H9 (cell line): ENCODE data around the gene CDS2. TPM values are rescaled to one million over a fixed set of nuclear protein-coding genes. Genes with fewer than 3 reads are reported as not detected.

Source experiments
- DNase-seq: peaks from one replicate; pipeline ENCODE4 v3.0.0-alpha.2; 2017
- H2AFZ ChIP-seq: one replicate; pipeline ENCODE4 v1.6.1; 2013; ENCODE audit warnings: mild to moderate bottlenecking, low read length, control low read depth, moderate library complexity
- H2AK5ac ChIP-seq: 2 replicates; pipeline ENCODE4 v1.6.1; 2013; ENCODE audit warnings: low read length, control low read depth, mixed read lengths; ENCODE audit not compliant: insufficient read length
- H2BK120ac ChIP-seq: one replicate; pipeline ENCODE4 v1.6.1; 2013; ENCODE audit warnings: low read depth, mild to moderate bottlenecking, low read length, control low read depth, inconsistent platforms; ENCODE audit not compliant: poor library complexity, severe bottlenecking
- H2BK12ac ChIP-seq: 2 replicates; pipeline ENCODE4 v1.6.1; 2013; ENCODE audit warnings: low read length, control low read depth, mixed read lengths, low read depth; ENCODE audit not compliant: insufficient read length
- H2BK15ac ChIP-seq: 2 replicates; pipeline ENCODE4 v1.6.1; 2013; ENCODE audit warnings: low read depth, low read length, control low read depth
- H2BK20ac ChIP-seq: one replicate; pipeline ENCODE4 v1.6.1; 2013; ENCODE audit warnings: low read depth, mild to moderate bottlenecking, low read length, control low read depth, inconsistent platforms; ENCODE audit not compliant: poor library complexity, severe bottlenecking
- H2BK5ac ChIP-seq: 2 replicates; pipeline ENCODE4 v1.6.1; 2013; ENCODE audit warnings: low read length, control low read depth, mixed read lengths; ENCODE audit not compliant: insufficient read length
- H3K14ac ChIP-seq: 2 replicates; pipeline ENCODE4 v1.6.1; 2013; ENCODE audit warnings: low read length, control low read depth; ENCODE audit not compliant: insufficient read depth
- H3K18ac ChIP-seq: 2 replicates; pipeline ENCODE4 v1.6.1; 2013; ENCODE audit warnings: low read depth, mild to moderate bottlenecking, mixed read lengths, low read length, control low read depth; ENCODE audit not compliant: insufficient read length
- H3K23ac ChIP-seq: 2 replicates; pipeline ENCODE4 v1.6.1; 2013; ENCODE audit warnings: low read length, control low read depth, mixed read lengths, low read depth; ENCODE audit not compliant: insufficient read length
- H3K23me2 ChIP-seq: 2 replicates; pipeline ENCODE4 v1.6.1; 2013; ENCODE audit warnings: low read depth, mild to moderate bottlenecking, mixed read lengths, low read length, control low read depth; ENCODE audit not compliant: insufficient read length, poor library complexity, severe bottlenecking
- H3K27ac ChIP-seq: 2 replicates; pipeline ENCODE4 v1.5.1; 2013; ENCODE audit warnings: low read length, control low read depth, mixed read lengths, low read depth; ENCODE audit not compliant: insufficient read length
- H3K27me3 ChIP-seq: 2 replicates; pipeline ENCODE4 v1.6.1; 2013; ENCODE audit warnings: low read length, control low read depth, inconsistent platforms; ENCODE audit not compliant: insufficient read depth
- H3K4ac ChIP-seq: 2 replicates; pipeline ENCODE4 v1.6.1; 2013; ENCODE audit warnings: low read depth, mild to moderate bottlenecking, control low read depth, inconsistent platforms, low read length, moderate library complexity
- H3K4me1 ChIP-seq: 2 replicates; pipeline ENCODE4 v1.6.1; 2013; ENCODE audit warnings: low read length, control low read depth, inconsistent platforms; ENCODE audit not compliant: insufficient read depth
- H3K4me2 ChIP-seq: 2 replicates; pipeline ENCODE4 v1.6.1; 2013; ENCODE audit warnings: low read length, control low read depth, mixed read lengths; ENCODE audit not compliant: insufficient read length, insufficient read depth
- H3K56ac ChIP-seq: 2 replicates; pipeline ENCODE4 v1.6.1; 2013; ENCODE audit warnings: low read depth, mild to moderate bottlenecking, mixed read lengths, low read length, control low read depth; ENCODE audit not compliant: insufficient read length
- H3K79me1 ChIP-seq: 2 replicates; pipeline ENCODE4 v1.6.1; 2013; ENCODE audit warnings: low read depth, mild to moderate bottlenecking, moderate library complexity, low read length, control low read depth, inconsistent platforms; ENCODE audit not compliant: insufficient read depth, poor library complexity, severe bottlenecking
- H3K79me2 ChIP-seq: 2 replicates; pipeline ENCODE4 v1.6.1; 2013; ENCODE audit warnings: low read length, control low read depth, inconsistent platforms; ENCODE audit not compliant: insufficient read depth
- H3K9ac ChIP-seq: 2 replicates; pipeline ENCODE4 v1.6.1; 2013; ENCODE audit warnings: low read length, control low read depth, mixed read lengths; ENCODE audit not compliant: insufficient read length; ENCODE audit errors: extremely low read depth
- H3K9me3 ChIP-seq: one replicate; pipeline ENCODE4 v1.6.1; 2013; ENCODE audit warnings: low read depth, low read length, inconsistent platforms; ENCODE audit not compliant: control insufficient read depth
- H3T11ph ChIP-seq: one replicate; pipeline ENCODE4 v1.6.1; 2013; ENCODE audit warnings: mild to moderate bottlenecking, low read length, control low read depth, inconsistent platforms
- H4K20me1 ChIP-seq: one replicate; pipeline ENCODE4 v1.6.1; 2013; ENCODE audit not compliant: control insufficient read depth, insufficient read length, insufficient read depth
- H4K5ac ChIP-seq: 2 replicates; pipeline ENCODE4 v1.6.1; 2013; ENCODE audit warnings: low read depth, mild to moderate bottlenecking, mixed read lengths, low read length, control low read depth; ENCODE audit not compliant: insufficient read length
- H4K8ac ChIP-seq: replicated peaks from 2 replicates; pipeline ENCODE4 v1.6.1; 2013; ENCODE audit warnings: low read length, control low read depth, mixed read lengths, low read depth; ENCODE audit not compliant: insufficient read length
- H4K91ac ChIP-seq: 2 replicates; pipeline ENCODE4 v1.6.1; 2013; ENCODE audit warnings: low read depth, mild to moderate bottlenecking, moderate library complexity, mixed read lengths, low read length, control low read depth; ENCODE audit not compliant: insufficient read length
- H3K27ac Mint-ChIP-seq, 3 experiments: 2 replicates in 2 of 3; 3 replicates in 1 of 3; pipeline ENCODE4 v1.8.0; 2020 to 2021; ENCODE audit warnings: mixed read lengths in 3 of 3, mild to moderate bottlenecking in 1 of 3, moderate library complexity in 1 of 3
- H3K27me3 Mint-ChIP-seq: 2 replicates; pipeline ENCODE4 v1.8.0; 2021; ENCODE audit warnings: low read depth, mild to moderate bottlenecking, moderate library complexity, mixed read lengths
- H3K36me3 Mint-ChIP-seq, 3 experiments: 2 replicates in 2 of 3; 3 replicates in 1 of 3; pipeline ENCODE4 v1.8.0; 2020 to 2021; ENCODE audit warnings: low read depth in 3 of 3, mixed read lengths in 3 of 3; ENCODE audit not compliant: insufficient read depth in 1 of 3
- H3K4me1 Mint-ChIP-seq, 2 experiments: 2 replicates each; pipeline ENCODE4 v1.8.0; 2020; ENCODE audit warnings: mixed read lengths in 2 of 2
- H3K4me3 Mint-ChIP-seq, 2 experiments: 2 replicates in 1 of 2; 3 replicates in 1 of 2; pipeline ENCODE4 v1.8.0; 2020 to 2021; ENCODE audit warnings: mild to moderate bottlenecking in 2 of 2, mixed read lengths in 2 of 2, moderate library complexity in 1 of 2
- H3K9me3 Mint-ChIP-seq, 2 experiments: 2 replicates in 1 of 2; 3 replicates in 1 of 2; pipeline ENCODE4 v1.8.0; 2020; ENCODE audit warnings: mild to moderate bottlenecking in 2 of 2, mixed read lengths in 2 of 2, moderate library complexity in 1 of 2
- CTCF ChIP-seq: fragments of 200-600 bp; sonication (generic); conservative IDR thresholded peaks from 3 replicates; pipeline ENCODE4 v1.8.0; 2021; ENCODE audit warnings: antibody characterized with exemption, mild to moderate bottlenecking
- WGBS: extraction: QIAGEN DNeasy Blood & Tissue Kit; methylation state at CpG from one replicate; pipeline ENCODE4 v1.1.7; 2013; ENCODE audit warnings: missing lambda C conversion rate, low lambda C conversion rate, mixed read lengths; ENCODE audit not compliant: insufficient read length; ENCODE audit errors: extremely low coverage; 5-methylcytosine and 5-hydroxymethylcytosine counted together
- total RNA-seq: library from RNA; stranded (reverse); gene quantifications from 2 replicates; pipeline ENCODE4 v1.2.1, GENCODE V29; 2021

Gene CDS2
- total RNA-seq, 1 experiment from 2014 or later = 63.2 TPM

DNA sequence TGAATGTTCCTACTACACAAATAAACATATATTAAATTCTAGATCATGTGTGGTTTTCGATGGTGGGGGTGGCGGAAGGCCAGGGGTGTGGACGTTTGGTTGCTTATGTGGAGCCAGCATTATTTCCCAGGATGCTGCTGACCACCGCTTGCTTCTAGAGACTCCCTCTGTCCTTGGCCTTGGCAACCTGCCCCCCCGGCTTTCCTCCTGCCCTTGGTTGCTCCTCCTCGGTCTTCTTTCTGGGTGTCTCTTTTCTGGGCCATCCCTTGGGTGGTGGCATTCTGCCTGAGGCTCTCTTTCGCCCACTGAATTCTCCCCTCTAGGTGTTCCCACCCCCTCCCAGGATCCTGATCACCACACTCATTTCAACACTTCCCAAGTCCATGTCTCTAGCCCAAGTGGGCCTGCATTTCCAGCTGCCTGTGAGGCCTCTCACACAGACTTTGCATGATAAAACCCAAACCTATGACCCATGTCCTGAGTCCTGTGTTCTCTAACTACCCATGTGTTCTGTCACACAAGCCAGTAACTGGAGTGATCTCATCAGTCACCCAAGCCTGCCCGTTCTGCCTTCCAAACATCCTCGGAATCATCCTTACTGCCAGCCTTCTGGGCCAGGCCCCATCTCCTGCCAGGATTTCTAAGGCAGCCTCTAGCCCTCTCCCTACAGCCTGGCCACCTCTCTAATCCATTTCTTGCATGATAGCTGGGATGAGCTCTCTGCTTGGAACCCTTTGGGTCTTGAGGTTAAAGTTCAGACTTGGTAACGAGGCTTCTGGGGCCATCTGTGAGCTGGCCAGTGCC lies 71.2 kb downstream of the CDS2 start:
- H2BK20ac ChIP-seq = no peak overlapping the region
- H2AK5ac ChIP-seq = no peak overlapping the region
- no peak for DNase-seq
- H2BK120ac ChIP-seq = no peak overlapping the region
- Mint-ChIP-seq H3K4me1 (peaks cover 10 to 18% of the 10 kb centered on the region in 2 experiments), H3K4me3 (no peak overlapping the region), H3K9me3 (no peaks in the 10 kb centered on the region), H3K27me3 (no peaks in the 10 kb centered on the region), H3K36me3 (peaks cover 13% of the 10 kb centered on the region in 3 experiments; a peak in 6 of 7 replicates), H3K27ac (peak overlapping the region in 2 of 3 experiments; percentile 8 to 37; a peak in 4 of 7 replicates)
- no peak overlapping the region for H2BK5ac ChIP-seq
- H2AFZ ChIP-seq = no peak overlapping the region
- no peak overlapping the region for H3K4me2 ChIP-seq
- H3K79me2 ChIP-seq = no peaks in the 10 kb centered on the region
- no peak overlapping the region for H3K23ac ChIP-seq
- no peak overlapping the region for H3K18ac ChIP-seq
- no peak overlapping the region for H3K4ac ChIP-seq
- H3K23me2 ChIP-seq = no peaks in the 10 kb centered on the region
- no peaks in the 10 kb centered on the region for H3K4me1 ChIP-seq
- H3K14ac ChIP-seq = no peak overlapping the region
- H4K20me1 ChIP-seq = no peaks in the 10 kb centered on the region
- TF ChIP-seq CTCF = no peak
- H3K27ac ChIP-seq = no peak overlapping the region
- H3K27me3 ChIP-seq = no peaks in the 10 kb centered on the region
- H4K91ac ChIP-seq = no peak overlapping the region
- no peak overlapping the region for H4K8ac ChIP-seq
- no CpG with 5 or more reads among the region's 10 CpGs for WGBS
- H2BK12ac ChIP-seq = no peak overlapping the region
- no peak overlapping the region for H3K56ac ChIP-seq
- H3T11ph ChIP-seq = no peak overlapping the region
- no peak overlapping the region for H3K9ac ChIP-seq
- no peak overlapping the region for H4K5ac ChIP-seq
- no peaks in the 10 kb centered on the region for H3K79me1 ChIP-seq
- no peak overlapping the region for H2BK15ac ChIP-seq
- H3K9me3 ChIP-seq = no peaks in the 10 kb centered on the region
